Hematopoietic multipotent progenitor cell treated with erythropoietin and hydrocortisone succinate and interleukin-3 and kit ligand, for 6 days (in vitro differentiated cells): ENCODE measurements around the gene SOX5.
"Not testable (repeated sequence)": the region's sequence is repeated elsewhere in the genome, so short reads cannot be mapped to it uniquely, and the experiment has no call there.

Experiments
- DNase-seq: peaks from one replicate; pipeline ENCODE4 v3.0.0-alpha.2; 2015

Gene SOX5

DNA sequence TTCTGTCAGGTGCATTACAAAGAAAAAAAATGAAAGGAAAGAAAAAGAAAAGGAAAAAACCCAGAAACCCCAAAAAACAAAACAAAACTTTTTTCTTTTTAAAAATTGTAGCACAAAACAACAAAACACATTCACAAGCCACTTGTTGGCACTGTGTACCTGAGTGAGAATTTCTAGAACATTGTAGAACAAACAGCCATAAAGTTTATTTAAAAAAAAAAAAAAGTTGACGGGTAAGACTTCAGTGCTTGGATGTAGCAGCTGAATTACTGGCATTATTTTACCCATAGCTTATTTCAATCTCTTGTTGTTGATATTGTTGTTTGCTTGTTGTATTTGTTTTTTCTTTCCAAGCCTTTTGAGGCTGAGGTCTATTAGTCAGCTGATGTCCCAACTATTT is 415.8 kb downstream of the SOX5 start:
- no peak for DNase-seq

DNA sequence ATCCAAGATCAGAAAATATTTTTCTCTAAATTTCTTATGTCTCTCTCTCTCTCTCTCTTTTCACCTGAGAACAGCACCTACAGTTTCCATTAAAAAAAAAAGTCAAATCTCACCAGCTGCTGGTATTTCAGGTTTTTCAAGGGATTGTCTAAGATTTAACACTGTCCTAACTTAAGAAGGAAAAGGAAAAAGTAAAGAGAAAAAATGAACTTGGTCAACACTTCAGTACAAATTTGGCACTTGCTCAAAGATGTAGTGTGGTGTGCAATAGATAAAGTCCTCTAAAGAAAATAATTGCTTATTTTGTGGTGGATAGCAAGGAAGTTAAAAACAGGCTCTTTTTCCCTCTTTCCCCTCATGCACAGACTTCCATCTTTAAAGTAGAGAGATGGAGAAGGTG is 416.2 kb downstream of the SOX5 start:
- DNase-seq = no peak

DNA sequence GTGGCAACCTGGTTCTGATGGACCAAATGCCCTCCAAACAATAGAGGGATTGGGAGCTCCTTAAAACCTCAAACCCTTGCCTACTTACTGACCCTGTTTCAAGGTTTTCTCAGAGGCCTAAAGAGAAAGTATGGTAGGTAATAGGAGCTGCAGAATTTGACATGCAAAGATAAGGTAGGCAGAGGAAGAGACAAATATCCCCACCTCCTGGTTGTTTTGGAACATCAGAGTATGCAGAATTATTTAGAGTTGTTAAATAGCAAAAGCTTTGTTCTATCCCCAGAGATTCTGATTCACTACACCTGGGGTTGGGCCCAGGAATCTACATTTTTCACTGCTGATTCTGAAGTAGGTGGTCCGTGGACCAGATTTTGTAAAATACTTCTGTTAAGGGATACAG is 421.2 kb downstream of the SOX5 start:
- no peak for DNase-seq

DNA sequence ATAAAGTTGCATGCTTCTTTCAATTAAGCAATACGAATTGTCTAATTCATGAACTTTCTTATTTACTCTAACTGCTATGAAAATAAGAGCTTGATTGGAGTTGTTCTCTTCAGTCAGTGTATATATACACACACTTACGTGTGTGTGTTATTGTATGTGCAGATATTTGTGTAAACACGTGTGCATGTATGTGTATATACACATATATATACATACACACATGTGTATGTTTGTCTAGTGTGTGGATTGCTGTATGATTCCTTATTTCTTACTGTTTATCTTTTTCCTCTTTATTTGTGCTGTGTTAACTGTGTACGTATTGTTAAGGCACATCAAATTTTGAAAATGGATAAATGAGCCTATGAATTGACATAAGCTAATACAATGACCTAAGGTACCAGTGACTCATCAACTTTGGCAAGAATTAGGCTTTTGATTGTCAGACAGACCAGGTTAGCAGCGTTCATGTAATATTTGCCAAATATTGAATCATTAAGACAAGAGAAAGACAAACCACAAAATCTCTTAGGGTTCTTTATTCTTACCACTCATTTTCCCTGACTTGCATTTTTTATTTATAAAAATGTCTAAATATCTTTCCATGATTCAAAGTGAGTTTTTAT is 423.9 kb downstream of the SOX5 start:
- DNase-seq = no peak

DNA sequence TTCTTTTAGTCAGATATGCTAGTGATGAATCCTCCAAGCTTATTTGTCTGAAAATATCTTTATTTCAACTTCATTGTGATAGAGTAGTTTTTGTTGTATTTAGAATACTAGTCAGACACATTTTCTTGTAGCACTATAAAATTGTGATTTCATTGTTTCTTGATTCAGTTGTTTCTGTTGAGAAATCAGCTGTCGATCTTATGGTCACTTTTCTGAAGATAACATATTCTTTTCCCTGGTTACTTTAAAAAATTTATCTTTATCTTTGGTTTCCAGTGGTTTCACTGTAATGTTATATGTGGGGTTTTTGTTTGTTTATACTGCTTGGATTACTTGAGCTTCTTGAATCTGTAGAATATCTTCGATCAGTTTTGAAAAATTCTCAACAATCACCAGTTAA is 426.1 kb downstream of the SOX5 start:
- DNase-seq = no peak

DNA sequence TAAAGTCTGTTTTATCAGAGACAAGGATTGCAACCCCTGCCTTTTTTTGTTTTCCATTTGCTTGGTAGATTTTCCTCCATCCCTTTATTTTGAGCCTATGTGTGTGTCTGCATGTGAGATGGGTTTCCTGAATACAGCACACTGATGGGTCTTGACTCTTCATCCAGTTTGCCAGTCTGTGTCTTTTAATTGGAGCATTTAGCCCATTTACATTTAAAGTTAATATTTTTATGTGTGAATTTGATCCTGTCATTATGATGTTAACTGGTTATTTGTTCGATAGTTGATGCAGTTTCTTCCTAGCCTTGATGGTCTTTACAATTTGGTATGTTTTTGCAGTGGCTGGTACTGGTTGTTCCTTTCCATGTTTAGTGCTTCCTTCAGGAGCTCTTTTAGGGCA is 430.0 kb downstream of the SOX5 start:
- not testable (repeated sequence) for DNase-seq

DNA sequence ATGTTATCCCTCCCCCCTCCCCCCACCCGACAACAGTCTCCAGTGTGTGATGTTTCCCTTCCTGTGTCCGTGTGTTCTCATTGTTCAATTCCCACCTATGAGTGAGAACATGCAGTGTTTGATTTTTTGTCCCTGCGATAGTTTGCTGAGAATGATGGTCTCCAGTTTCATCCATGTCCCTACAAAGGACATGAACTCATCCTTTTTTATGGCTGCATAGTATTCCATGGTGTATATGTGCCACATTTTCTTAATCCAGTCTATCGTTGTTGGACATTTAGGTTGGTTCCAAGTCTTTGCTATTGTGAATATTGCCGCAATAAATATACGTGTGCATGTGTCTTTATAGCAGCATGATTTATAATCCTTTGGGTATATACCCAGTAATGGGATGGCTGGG is 433.7 kb downstream of the SOX5 start:
- not testable (repeated sequence) for DNase-seq

DNA sequence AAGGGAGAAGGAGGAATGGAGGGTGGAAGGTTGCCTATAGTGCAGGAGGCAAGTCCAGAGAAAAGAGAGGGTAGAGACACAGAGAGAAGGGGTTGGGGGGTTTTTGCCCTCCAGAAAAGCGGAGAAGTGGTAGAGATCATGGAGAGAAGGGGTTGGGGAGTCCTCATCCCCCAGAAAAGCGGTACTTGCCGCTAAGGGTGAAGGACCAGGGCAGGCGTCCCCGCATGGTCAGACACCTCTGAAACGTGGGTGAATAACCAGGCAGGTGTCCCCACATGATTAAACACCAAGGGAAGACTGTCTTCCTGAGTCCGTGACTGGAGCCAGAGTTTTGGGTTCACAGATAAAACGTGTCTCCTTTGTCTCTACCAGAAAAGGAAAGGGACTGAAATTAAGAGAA is 439.0 kb downstream of the SOX5 start:
- no peak for DNase-seq

DNA sequence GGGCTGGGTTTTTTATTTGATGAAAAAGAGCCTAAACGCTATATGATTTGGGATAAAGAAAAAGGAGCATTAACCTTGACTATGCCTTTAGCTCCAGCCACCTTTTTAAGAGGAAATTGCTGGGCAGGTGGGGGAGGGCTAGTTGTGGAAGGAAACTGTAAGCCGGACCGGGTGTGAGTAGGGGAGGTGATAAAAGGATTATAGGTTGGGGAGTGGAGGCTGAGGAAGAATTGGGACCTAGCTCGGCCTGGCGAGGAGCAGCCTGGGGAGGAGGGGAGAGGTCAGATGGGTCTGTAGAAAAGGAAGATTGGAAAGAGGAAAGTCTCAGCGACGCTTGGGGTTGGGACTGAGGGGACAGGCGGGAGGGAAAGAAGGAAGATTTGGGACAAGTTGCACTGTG is 439.6 kb downstream of the SOX5 start:
- not testable (repeated sequence) for DNase-seq

DNA sequence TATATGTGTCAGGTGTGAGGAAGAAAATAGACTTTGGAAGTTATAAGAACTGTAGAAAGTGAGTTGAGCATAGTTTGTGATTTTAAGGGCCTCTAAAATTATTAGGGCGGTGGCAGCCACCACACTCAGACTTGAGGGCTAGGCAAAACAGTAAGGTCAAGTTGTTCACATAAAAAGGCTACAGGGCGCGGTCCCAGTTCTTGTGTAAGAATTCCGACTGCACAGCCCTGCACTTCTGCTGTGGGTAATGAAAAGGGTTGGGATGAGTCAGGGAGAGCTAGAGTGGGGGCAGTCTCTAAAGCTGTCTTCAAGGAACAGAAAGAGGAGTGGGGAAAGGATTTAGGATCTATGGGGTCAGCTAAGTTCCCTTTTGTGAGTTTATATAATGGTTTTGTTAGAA is 441.7 kb downstream of the SOX5 start:
- not testable (repeated sequence) for DNase-seq

DNA sequence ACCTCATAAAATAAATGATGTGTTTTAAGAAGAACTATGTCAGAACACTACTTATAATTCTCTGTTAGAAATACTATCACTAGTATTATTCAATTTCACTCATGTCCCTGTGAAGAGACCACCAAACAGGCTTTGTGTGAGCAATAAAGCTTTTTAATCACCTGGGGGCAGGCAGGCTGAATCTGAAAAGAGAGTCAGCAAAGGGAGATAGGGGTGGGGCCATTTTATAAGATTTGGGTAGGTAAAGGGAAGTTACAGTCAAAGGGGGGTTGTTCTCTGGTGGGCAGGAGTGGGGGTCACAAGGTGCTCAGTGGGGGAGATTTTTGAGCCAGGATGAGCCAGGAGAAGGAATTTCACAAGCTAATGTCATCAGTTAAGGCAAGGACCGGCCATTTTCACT is 443.7 kb downstream of the SOX5 start:
- DNase-seq = not testable (repeated sequence)

DNA sequence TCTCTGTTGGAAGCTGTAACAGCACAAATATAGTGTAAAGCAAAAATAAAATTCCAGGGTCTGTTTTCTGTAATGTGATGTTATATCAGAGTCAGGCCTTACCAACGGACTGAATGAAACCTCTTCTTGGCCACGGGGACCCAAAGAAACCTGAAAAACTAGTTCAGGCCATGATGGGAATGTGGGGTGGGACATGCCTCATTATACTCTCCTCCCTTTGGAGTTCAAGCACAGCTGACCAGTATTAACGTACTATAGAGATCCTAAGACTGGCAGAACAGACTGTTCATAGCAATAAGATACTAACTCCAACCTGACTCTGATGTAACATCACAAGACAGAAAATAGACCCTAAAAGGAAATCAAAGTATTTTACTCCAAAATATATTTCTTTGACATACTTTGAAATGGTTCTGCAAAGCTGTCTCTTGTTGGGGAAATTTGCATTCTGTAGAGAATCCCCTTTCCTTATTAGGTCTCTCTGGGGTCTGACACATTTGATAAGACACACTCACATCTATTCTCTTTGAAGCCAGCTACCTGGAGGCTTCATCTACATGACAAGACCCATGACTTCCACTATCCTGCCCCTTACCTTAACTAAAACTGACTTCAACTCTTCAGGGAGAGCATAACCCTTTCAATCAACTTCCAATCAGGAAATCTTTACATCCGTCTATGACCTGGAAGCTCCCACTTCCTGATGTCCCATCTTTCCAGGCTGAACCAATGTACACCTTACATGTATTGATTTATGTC is 444.6 kb downstream of the SOX5 start:
- no peak for DNase-seq

DNA sequence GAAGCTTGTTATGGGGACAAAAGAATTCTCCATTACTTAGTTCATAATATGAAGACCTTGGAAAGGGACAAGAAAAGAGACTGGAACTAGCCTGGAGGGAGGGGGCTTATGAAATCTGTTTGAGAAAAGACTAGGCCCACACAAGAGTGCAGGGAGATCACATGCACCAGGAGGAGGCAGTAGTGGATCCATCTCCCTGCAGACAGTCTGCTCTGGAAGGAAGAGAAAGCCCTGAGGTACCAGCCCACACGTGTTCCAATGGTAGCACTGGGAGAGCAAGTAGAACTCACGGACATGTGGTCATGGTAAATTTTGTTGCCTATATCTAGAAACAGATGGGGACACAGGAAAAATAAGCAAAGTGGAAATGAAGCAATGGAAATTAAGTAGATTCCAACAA is 445.4 kb downstream of the SOX5 start:
- DNase-seq = no peak

DNA sequence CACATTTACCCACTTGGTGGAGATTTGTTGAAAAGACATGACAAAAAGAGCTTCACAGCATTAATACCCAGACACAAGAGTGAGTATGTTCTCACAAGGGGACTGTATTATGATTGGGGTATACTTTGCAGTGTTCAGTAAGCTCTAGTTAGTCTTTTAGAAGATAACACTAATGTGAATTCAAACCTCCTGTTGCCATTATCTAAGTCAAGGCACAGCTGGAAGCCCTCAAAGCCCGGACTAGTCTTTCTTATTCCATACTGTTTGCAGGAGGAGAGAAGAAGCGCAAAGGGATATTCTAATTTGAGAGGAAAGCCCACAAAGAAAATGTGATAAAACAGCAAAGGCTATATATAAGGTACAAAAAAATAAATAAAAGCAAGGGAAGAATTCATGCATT is 445.9 kb downstream of the SOX5 start:
- DNase-seq = no peak

DNA sequence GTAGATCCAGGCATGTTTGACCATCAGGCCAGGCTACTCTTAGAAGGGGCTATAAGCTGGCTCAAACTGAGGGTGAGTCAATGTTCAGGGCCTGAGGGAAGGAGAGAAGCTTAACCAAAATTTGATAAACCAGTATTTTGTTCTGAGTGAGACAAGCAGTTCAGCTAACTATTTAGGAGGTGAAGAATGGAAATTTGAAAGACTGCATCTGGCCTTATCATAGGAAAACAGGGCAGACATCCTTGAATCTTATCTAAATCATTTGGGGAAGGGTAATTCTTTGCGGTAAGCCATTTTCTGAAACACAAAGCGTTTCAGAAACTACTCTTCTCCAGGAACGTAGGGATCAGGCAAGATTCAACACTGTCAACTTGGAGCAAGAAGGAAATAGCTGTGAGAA is 447.2 kb downstream of the SOX5 start:
- DNase-seq = no peak

DNA sequence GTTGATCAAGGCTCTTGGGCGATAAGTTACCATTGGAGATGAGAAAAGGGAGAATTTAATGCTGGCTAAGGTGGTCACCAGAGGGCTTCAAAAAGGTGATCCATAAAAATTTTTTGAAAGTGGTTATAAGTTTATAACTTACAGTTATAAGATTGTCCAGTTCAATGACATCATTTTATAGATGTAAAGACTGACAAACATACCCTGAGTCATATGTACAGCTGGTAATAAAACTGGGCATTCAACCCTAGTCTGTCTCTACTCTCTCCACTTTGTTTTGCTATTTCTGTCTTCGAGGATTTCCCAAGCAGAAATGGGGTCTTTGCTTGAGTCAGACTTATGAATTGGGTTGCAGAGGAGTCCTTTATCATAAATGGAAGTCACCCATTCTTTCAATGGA is 454.0 kb downstream of the SOX5 start:
- no peak for DNase-seq

DNA sequence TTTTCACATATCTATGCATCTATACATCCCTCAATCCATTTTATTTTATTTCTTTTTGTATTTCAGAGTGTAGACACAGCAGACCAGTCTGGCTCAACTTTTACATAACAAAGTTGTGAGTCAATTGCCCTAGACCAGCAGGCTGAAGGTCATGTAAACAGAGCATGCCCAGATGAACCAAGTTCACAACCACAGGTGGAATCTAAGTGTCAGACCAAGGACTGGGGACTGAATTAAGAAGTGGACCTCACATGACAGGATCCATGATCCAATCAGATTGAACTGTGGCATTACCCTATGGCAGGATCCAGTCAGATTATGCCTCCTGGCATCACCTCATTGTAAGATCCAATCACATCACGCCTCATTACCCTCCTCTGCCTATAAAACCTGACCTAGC is 455.8 kb downstream of the SOX5 start:
- DNase-seq = no peak

DNA sequence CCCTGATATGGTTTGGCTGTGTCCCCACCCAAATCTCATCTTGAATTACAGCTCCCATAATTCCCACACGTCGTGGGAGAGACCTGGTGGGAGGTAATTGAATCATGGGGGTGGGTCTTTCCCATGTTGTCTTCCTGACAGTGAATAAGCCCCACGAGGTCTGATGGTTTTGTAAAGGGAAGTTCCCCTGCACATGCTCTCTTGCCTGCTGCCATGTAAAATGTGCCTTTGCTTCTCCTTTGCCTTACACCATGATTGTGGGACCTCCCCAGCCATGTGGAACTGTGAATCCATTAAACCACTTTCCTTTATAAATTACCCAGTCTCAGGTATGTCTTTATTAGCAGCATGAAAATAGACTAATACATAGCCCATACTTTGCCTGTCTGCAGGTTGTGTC is 458.4 kb downstream of the SOX5 start:
- DNase-seq = not testable (repeated sequence)

DNA sequence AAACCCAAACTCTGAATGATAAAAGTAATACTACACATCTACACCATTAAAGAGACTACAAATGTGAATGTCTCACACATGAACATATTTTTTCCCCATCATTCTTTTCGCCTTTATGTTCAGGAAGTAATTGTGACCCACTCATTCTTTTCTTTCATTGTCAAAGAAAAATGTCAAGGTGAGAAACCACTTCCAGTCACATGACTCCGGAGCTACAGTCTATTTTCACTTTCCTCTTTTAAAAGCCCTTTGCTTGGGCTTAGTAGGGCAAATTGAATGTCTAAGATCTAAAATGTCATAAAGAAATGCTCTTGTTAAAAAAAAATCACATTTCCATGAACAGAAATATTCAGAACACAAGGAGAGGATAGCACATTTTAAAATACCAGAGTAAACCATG is 461.3 kb downstream of the SOX5 start:
- DNase-seq = no peak

DNA sequence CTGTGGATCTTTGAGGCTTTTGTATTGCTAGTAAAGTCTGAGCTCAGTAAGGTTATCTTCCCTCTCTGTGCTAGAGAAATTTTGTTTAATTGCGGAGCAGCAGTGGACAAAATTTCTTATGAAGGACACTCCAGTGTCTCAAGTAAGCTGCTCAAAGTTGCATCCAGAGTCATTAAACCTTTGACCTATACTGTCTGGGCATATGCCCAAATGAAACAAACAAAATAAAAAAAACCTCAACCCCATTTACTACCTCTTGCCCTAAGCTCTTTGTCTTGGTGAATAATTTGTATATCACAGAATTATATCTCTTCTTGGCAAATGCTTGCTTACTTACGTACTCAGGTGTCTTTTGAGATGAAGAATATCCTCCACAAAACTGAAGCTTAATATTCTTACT is 465.2 kb downstream of the SOX5 start:
- no peak for DNase-seq

DNA sequence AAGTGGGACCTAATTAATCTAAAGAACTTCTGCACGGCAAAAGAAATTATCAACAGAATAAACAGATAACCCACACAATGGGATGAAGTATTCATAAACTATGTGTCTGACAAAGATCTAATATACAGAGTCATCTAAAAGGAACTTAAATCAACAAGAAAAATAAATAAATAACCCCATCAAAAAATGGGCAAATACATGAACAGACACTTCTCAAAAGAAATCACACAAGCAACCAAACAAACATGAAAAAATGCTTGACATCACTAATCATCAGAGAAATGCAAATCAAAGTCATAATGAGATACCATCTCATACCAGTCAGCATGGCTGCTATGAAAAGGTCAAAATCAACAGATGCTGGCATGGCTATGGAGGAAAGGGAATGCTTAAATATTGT is 466.9 kb downstream of the SOX5 start:
- no peak for DNase-seq
